Measurements from ENCODE around the gene RASA3. TPM values are rescaled to one million over a fixed set of nuclear protein-coding genes. Genes with fewer than 3 reads are reported as not detected.
A peak's percentile ranks its signal among the peaks of the same experiment; 100 is the strongest.

RASA3 gene
- total RNA-seq, 1 donor from 2014 or later: 14.6 TPM

GRCh38 chr13:113938246-113938645 is 194.2 kb downstream of the RASA3 start:
- H3K27ac Mint-ChIP-seq: peak overlapping the region; percentile 39
- no peak for DNase-seq (ENCODE audit: low spot score in 2 of 2, unreplicated experiment in 2 of 2)

GRCh38 chr13:113937527-113938180 is 194.8 kb downstream of the RASA3 start:
- Mint-ChIP-seq H3K27me3 (ENCODE audit: low read depth) (no peaks in the 10 kb centered on the region), H3K4me3 (no peak overlapping the region), H3K27ac (peak overlapping the region; percentile 39), H3K9me3 (no peaks in the 10 kb centered on the region), H3K36me3 (no peaks in the 10 kb centered on the region), H3K4me1 (peaks cover 31% of the 10 kb centered on the region)
- DNase-seq (ENCODE audit: low spot score in 2 of 2, unreplicated experiment in 2 of 2): no peak
- no peak for TF ChIP-seq CTCF (IDR thresholded peaks at IDR 0.05; ENCODE audit: unreplicated experiment)

More at GRCh38 chr13:113938246-113938645, 194.2 kb downstream of the RASA3 start:
- H3K4me1 Mint-ChIP-seq: peaks cover 31% of the 10 kb centered on the region
- H3K27me3 Mint-ChIP-seq (ENCODE audit: low read depth): no peaks in the 10 kb centered on the region
- no peaks in the 10 kb centered on the region for H3K36me3 Mint-ChIP-seq
- no peak for TF ChIP-seq CTCF (IDR thresholded peaks at IDR 0.05; ENCODE audit: unreplicated experiment)
- H3K9me3 Mint-ChIP-seq: no peaks in the 10 kb centered on the region
- H3K4me3 Mint-ChIP-seq: no peak overlapping the region

- DNase-seq (ENCODE audit: low spot score in 2 of 2, unreplicated experiment in 2 of 2): no peak
- Mint-ChIP-seq H3K4me1 (peaks cover 31% of the 10 kb centered on the region), H3K9me3 (no peaks in the 10 kb centered on the region), H3K27ac (no peak overlapping the region), H3K4me3 (no peak overlapping the region), H3K36me3 (no peaks in the 10 kb centered on the region), H3K27me3 (ENCODE audit: low read depth) (no peaks in the 10 kb centered on the region)
- TF ChIP-seq CTCF (IDR thresholded peaks at IDR 0.05; ENCODE audit: unreplicated experiment): no peak
Observed at GRCh38 chr13:113937073-113937472, 195.3 kb downstream of the RASA3 start.

- H3K27ac Mint-ChIP-seq: no peak overlapping the region
Observed at GRCh38 chr13:113936166-113936965, 196.1 kb downstream of the RASA3 start.

More at GRCh38 chr13:113936166-113936965, 196.1 kb downstream of the RASA3 start:
- Mint-ChIP-seq H3K27me3 (ENCODE audit: low read depth) (no peaks in the 10 kb centered on the region), H3K4me1 (peaks cover 31% of the 10 kb centered on the region), H3K36me3 (no peaks in the 10 kb centered on the region), H3K9me3 (no peaks in the 10 kb centered on the region), H3K4me3 (no peak overlapping the region)
- DNase-seq (ENCODE audit: low spot score in 2 of 2, unreplicated experiment in 2 of 2): no peak
- no peak for TF ChIP-seq CTCF (IDR thresholded peaks at IDR 0.05; ENCODE audit: unreplicated experiment)
